Measurements from ENCODE around the gene NLRP14. TPM values are rescaled to one million over a fixed set of nuclear protein-coding genes. Genes with fewer than 3 reads are reported as not detected.

NLRP14 gene
- total RNA-seq, 4 donors from 2014 or later, result not detected

GRCh38 chr11:7056828-7057513 lies 36.7 kb downstream of the NLRP14 start:
- Histone ChIP-seq H3K36me3 (no peaks in the 10 kb centered on the region), H3K4me1 (no peaks in the 10 kb centered on the region), H3K9me3 (no peaks in the 10 kb centered on the region), H3K27me3 (no peaks in the 10 kb centered on the region), H3K27ac (no peak overlapping the region), H3K4me3 (no peak overlapping the region)
- no peak for DNase-seq (ENCODE audit: low spot score in 2 of 2)
- WGBS, result 79% methylated on average over 6 of the region's 6 CpGs
- TF ChIP-seq POLR2A (IDR thresholded peaks at IDR 0.05), result no peak

- no peaks in the 10 kb centered on the region for H3K4me1 ChIP-seq
- no peak overlapping the region for H3K27ac ChIP-seq
- DNase-seq (ENCODE audit: low spot score in 2 of 2), result no peak
- no peaks in the 10 kb centered on the region for H3K9me3 ChIP-seq
- 20% methylated on average over 2 of the region's 2 CpGs for WGBS
- TF ChIP-seq POLR2AphosphoS5 (IDR thresholded peaks at IDR 0.05) (no peak), EP300 (IDR thresholded peaks at IDR 0.05) (no peak), POLR2A (IDR thresholded peaks at IDR 0.05) (no peak), CTCF (IDR thresholded peaks at IDR 0.05) (no peak)
- no peak overlapping the region for H3K4me3 ChIP-seq
- no peaks in the 10 kb centered on the region for H3K27me3 ChIP-seq
- H3K36me3 ChIP-seq, result no peaks in the 10 kb centered on the region
These were observed 37.4 kb downstream of the NLRP14 start for GRCh38 chr11:7057641-7058040.

- DNase-seq (ENCODE audit: low spot score in 2 of 2), result no peak
- WGBS, result 64% methylated on average over 1 of the region's 1 CpG
These were observed 40.6 kb downstream of the NLRP14 start for GRCh38 chr11:7060868-7061267.

GRCh38 chr11:7062534-7062933 lies 42.3 kb downstream of the NLRP14 start:
- WGBS, result 89% methylated on average over 2 of the region's 2 CpGs
- Histone ChIP-seq H3K4me1 (no peaks in the 10 kb centered on the region), H3K27me3 (no peaks in the 10 kb centered on the region), H3K36me3 (no peaks in the 10 kb centered on the region), H3K27ac (no peak overlapping the region), H3K9me3 (no peaks in the 10 kb centered on the region), H3K4me3 (no peak overlapping the region)
- TF ChIP-seq CTCF (IDR thresholded peaks at IDR 0.05), result no peak
- no peak for TF ChIP-seq POLR2AphosphoS5 (IDR thresholded peaks at IDR 0.05)
- TF ChIP-seq EP300 (IDR thresholded peaks at IDR 0.05), result no peak
- TF ChIP-seq POLR2A (IDR thresholded peaks at IDR 0.05), result no peak
- no peak for DNase-seq (ENCODE audit: low spot score in 2 of 2)

More at GRCh38 chr11:7060868-7061267, 40.6 kb downstream of the NLRP14 start:
- H3K27ac ChIP-seq, result no peak overlapping the region
- no peaks in the 10 kb centered on the region for H3K27me3 ChIP-seq
- no peaks in the 10 kb centered on the region for H3K9me3 ChIP-seq
- no peaks in the 10 kb centered on the region for H3K4me1 ChIP-seq
- no peaks in the 10 kb centered on the region for H3K36me3 ChIP-seq
- no peak overlapping the region for H3K4me3 ChIP-seq
- TF ChIP-seq POLR2AphosphoS5 (IDR thresholded peaks at IDR 0.05), result no peak
- TF ChIP-seq POLR2A (IDR thresholded peaks at IDR 0.05), result no peak
- TF ChIP-seq CTCF (IDR thresholded peaks at IDR 0.05), result no peak
- no peak for TF ChIP-seq EP300 (IDR thresholded peaks at IDR 0.05)

- Histone ChIP-seq H3K27ac (no peak overlapping the region), H3K27me3 (no peaks in the 10 kb centered on the region), H3K4me3 (no peak overlapping the region), H3K9me3 (no peaks in the 10 kb centered on the region), H3K36me3 (no peaks in the 10 kb centered on the region), H3K4me1 (no peaks in the 10 kb centered on the region)
- 53% methylated on average over 4 of the region's 4 CpGs for WGBS
- DNase-seq (ENCODE audit: low spot score in 2 of 2), result no peak
- no peak for TF ChIP-seq POLR2AphosphoS5 (IDR thresholded peaks at IDR 0.05)
- no peak for TF ChIP-seq EP300 (IDR thresholded peaks at IDR 0.05)
- no peak for TF ChIP-seq CTCF (IDR thresholded peaks at IDR 0.05)
- no peak for TF ChIP-seq POLR2A (IDR thresholded peaks at IDR 0.05)
These were observed 52.2 kb downstream of the NLRP14 start for GRCh38 chr11:7072401-7073028.

All from suprapubic skin (tissue), 4 donors.